AG10803 (cell line): ENCODE data around the gene TAF5L.
A peak's percentile ranks its signal among the peaks of the same experiment; 100 is the strongest.

Experiments
- DNase-seq: peaks from one replicate; pipeline ENCODE4 v3.0.0; 2010; ENCODE audit warnings: low read depth
- H3K4me3 ChIP-seq: 2 replicates; pipeline ENCODE4 v1.5.1; 2011; ENCODE audit warnings: mild to moderate bottlenecking, low read length, control low read depth
- TF ChIP-seq, protein P1 (sequence below): conservative IDR thresholded peaks from 2 replicates; pipeline ENCODE4 v1.5.1; 2011; ENCODE audit warnings: mild to moderate bottlenecking, low read length, control low read depth, inconsistent platforms

TAF5L gene

GRCh38 chr1:229557913-229558414 is 68.0 kb downstream of the TAF5L start:
- H3K4me3 ChIP-seq, result peak overlapping the region; percentile 84
- peak; percentile 18 for DNase-seq
- TF ChIP-seq, protein P1, sequence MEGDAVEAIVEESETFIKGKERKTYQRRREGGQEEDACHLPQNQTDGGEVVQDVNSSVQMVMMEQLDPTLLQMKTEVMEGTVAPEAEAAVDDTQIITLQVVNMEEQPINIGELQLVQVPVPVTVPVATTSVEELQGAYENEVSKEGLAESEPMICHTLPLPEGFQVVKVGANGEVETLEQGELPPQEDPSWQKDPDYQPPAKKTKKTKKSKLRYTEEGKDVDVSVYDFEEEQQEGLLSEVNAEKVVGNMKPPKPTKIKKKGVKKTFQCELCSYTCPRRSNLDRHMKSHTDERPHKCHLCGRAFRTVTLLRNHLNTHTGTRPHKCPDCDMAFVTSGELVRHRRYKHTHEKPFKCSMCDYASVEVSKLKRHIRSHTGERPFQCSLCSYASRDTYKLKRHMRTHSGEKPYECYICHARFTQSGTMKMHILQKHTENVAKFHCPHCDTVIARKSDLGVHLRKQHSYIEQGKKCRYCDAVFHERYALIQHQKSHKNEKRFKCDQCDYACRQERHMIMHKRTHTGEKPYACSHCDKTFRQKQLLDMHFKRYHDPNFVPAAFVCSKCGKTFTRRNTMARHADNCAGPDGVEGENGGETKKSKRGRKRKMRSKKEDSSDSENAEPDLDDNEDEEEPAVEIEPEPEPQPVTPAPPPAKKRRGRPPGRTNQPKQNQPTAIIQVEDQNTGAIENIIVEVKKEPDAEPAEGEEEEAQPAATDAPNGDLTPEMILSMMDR, result no peak

DNA sequence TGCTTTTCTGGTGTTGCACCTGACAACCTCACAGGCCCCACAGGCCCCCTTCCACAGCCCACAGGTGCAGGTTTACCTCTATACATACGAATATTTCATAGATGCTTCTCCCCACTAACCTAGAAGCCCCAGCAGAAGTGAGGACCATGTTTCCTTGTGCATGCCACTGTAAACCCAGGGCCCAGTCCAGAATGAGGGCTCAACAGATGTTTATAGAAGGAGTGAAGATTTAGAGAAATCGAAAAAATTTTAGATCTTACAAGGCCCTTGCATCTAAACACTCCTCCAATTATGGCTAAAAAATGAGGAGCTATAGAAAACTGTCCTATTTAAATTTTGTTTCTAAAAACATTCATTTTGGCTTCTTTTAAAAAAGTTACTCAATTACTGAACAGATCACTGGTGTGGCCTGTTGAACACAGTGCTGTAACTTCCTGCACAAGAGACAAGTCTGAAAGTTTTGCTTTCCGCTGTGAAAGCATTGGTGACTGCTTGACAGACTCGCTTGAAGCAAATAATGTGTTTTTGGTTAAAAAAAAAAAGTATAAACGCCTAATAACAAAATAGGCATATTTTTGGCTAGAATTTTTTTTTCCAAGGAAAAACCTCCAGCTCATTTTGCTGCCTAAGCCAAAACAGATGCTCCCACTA is 68.6 kb downstream of the TAF5L start:
- H3K4me3 ChIP-seq, result peak overlapping the region; percentile 84
- peak; percentile 48 for DNase-seq
- TF ChIP-seq, protein P1, result no peak

DNA sequence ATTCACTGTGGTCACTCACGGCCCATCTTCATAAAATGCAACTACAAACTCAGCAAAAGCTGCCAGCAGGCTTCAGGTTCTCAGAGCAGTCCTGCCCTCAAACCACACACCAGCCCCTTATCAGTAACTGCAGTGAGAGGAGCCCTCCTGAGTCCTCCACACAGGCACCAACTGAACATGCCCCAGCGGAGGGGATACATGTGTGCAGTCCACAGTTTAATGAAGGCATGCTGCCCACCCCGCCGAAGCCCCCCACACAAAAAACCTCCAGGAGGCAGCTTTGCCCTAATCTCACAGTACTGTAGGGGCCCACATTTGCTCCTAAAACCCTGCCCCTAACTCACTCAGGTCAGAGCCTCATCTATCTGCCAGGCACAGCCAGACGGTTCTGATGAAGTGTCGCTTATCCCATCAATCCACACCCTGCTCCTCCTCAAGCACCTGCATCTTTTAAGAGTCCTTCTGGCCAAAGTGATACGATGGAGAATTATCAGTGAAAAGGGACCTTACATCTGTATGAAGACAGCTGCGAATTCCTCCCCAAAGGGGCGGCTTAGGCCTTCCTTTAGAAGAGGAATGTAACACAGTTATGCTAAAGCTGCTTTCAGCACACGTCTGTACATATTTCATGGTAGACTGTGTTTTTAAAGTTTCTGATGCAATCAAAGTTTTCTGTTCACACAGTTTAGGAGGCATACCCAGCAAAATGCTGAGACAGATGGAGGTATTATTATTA is 70.9 kb downstream of the TAF5L start:
- peak; percentile 29 for DNase-seq
- TF ChIP-seq, protein P1, result no peak
- no peak overlapping the region for H3K4me3 ChIP-seq

DNA sequence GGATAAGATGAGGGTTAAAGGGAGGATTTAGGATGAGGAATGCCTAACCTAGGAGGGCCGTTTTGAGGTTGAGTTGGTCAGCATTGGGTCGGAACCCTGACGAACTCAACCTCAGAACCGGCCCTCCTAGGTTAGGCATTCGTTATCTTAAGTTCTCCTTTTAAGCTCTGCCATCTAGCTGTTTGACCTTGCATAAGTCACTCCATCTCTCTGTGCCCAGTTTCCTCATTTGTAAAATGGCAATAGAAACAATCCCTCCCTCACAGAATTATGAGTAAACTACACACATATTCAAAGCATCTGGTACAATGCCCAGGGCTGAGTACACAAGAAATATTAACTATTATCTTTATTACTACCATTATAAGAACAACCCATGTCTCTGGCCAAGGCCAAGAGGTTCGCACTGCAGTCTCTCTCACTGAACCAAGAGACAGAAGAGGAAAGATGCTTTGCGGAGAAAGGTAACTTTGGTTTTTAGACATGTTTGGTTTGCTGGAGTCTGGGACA is 72.2 kb downstream of the TAF5L start:
- no peak overlapping the region for H3K4me3 ChIP-seq
- no peak for DNase-seq
- TF ChIP-seq, protein P1, result no peak

- H3K4me3 ChIP-seq, result no peak overlapping the region
- DNase-seq, result no peak
- TF ChIP-seq, protein P1, result no peak
These were observed 73.2 kb downstream of the TAF5L start for GRCh38 chr1:229552732-229553131.

DNA sequence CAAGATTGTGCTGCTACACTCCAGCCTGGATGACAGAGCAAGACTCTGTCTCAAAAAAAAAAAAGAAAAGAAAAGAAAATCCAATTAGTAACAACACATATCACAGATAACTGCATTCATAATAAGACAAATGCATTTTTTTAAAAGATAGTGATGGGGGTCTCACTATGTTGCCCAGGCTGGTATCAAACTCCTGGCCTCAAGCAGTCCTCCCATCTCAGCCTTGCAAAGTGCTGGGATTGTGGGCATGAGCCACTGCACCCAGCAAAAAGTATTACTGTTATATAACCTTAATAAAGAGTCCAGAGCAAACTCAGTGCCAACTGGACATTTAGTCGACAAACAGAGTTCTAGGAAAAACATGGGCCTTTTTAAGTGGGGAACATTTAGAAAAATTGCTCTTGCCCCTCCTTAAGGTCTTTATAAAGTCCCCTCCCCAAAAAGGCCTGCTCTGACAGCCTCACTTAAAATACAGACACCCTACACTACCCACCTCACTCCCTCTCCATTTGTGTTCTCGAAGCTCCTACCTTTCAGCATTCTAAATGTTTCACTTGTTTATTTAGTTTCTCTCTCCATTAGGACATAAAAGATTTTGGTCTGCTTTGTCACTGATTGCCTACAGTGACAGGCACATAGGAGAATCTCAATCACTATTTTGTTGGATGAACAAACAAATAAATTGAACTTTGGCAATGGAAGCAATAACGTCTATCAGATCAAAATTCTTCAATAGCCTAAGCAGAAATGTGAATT is 74.9 kb downstream of the TAF5L start:
- TF ChIP-seq, protein P1, result no peak
- no peak overlapping the region for H3K4me3 ChIP-seq
- no peak for DNase-seq
